ENCODE results near the gene C3. TPM values are rescaled to one million over a fixed set of nuclear protein-coding genes. Genes with fewer than 3 reads are reported as not detected.

The C3 gene
- total and polyA plus RNA-seq, 2 of the 13 experiments (the other 11 are each of a cell fraction or from before 2014, with no cell fraction given), result 1,455 to 6,272 TPM

GRCh38 chr19:6725513-6726231 is 5.2 kb upstream of the C3 start (continued):
- TF ChIP-seq KIAA2018 (CRISPR knock-in tag; IDR thresholded peaks at IDR 0.05; ENCODE audit: borderline replicate concordance) (no peak), FLYWCH1 (CRISPR knock-in tag; IDR thresholded peaks at IDR 0.05) (no peak), ZNF101 (CRISPR knock-in tag; IDR thresholded peaks at IDR 0.05; ENCODE audit: borderline replicate concordance, low read depth) (no peak), ZFP90 (CRISPR knock-in tag; IDR thresholded peaks at IDR 0.05; ENCODE audit: borderline replicate concordance) (no peak), ZNF883 (CRISPR knock-in tag; IDR thresholded peaks at IDR 0.05; ENCODE audit: not compliant biosample characterization) (no peak), MYC (CRISPR knock-in tag; IDR thresholded peaks at IDR 0.05; ENCODE audit: borderline replicate concordance) (0 out of 2 replicates have a peak, but pooled peaks have one; percentile 23), FOXJ3 (CRISPR knock-in tag; IDR thresholded peaks at IDR 0.05; ENCODE audit: borderline replicate concordance) (no peak), ZNF503 (CRISPR knock-in tag; IDR thresholded peaks at IDR 0.05) (no peak), KLF16 (CRISPR knock-in tag; IDR thresholded peaks at IDR 0.05) (0 out of 4 replicates have a peak, but pooled peaks of 1 of the 2 experiments have one; percentile 36), CCAR2 (optimal IDR thresholded peaks at IDR 0.05; ENCODE audit: low read depth, low read length) (no peak), AHDC1 (CRISPR knock-in tag; IDR thresholded peaks at IDR 0.05; ENCODE audit: borderline replicate concordance) (0 out of 2 replicates have a peak, but pooled peaks have one; percentile 43), ZSCAN31 (CRISPR knock-in tag; IDR thresholded peaks at IDR 0.05; ENCODE audit: low read depth) (no peak)
